Fibroblast of lung (primary cell): ENCODE results near the gene KNDC1.

Experiments
- CTCF ChIP-seq, 2 donors: IDR thresholded peaks in 1 of 2; conservative IDR thresholded peaks in 1 of 2; 1 replicate in 1 of 2; 2 replicates in 1 of 2; pipeline ENCODE4 v1.5.1; 2011 to 2012; ENCODE audit warnings: low read length in 2 of 2, control low read depth in 1 of 2, inconsistent platforms in 1 of 2, low read depth in 1 of 2, mild to moderate bottlenecking in 1 of 2
- EZH2 ChIP-seq: IDR thresholded peaks from 2 replicates; pipeline ENCODE4 v1.5.1; 2012; ENCODE audit warnings: low read length, control low read depth, mild to moderate bottlenecking; ENCODE audit errors: missing control alignments

DNA sequence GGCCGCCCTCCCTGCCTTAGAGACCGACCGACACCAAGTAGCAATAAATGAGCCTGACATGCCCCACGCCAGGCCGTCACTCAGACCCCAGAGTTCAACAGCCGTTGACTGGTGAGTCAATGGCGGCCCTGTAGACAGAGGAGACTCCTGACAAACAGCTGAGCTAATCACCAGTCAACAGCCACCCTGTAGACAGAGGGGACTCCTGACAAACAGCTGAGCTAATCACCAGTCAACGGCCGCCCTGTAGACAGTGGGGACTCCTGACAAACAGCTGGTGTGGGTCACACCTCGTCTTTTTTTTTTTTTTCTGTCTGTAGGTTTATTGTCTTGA is 16.9 kb upstream of the KNDC1 start:
- no peak for TF ChIP-seq CTCF (conservative IDR thresholded peaks at IDR 0.05 in 1 of 2, IDR thresholded peaks at IDR 0.05 in 1 of 2; ENCODE audit: low read depth in 1 of 2, low read length in 2 of 2)
- TF ChIP-seq EZH2 = no peak
